K562 (cell line): ENCODE measurements around the gene POLG. TPM values are rescaled to one million over a fixed set of nuclear protein-coding genes. Genes with fewer than 3 reads are reported as not detected.

Experiments used
- BMI1 ChIP-seq: fragments of 150-350 bp; IDR thresholded peaks from 2 replicates; pipeline ENCODE4 v1.6.1; 2014; ENCODE audit warnings: low read length
- CEBPG ChIP-seq, 3 experiments: fragments of 200-800 bp in 1 of 3; sonication (Bioruptor generic) in 1 of 3; sonication (generic) in 1 of 3; formaldehyde crosslinking in 1 of 3; IDR thresholded peaks in 2 of 3; conservative IDR thresholded peaks in 1 of 3; 2 replicates each; pipeline versions ENCODE4 v1.6.1 to v1.8.0; 2016 to 2022; ENCODE audit warnings: missing compliant biosample characterization in 2 of 3, missing genetic modification characterization in 2 of 3, mild to moderate bottlenecking in 1 of 3, missing genetic modification reagents in 1 of 3
- CTBP1 ChIP-seq: fragments of 450-650 bp; IDR thresholded peaks from 2 replicates; pipeline ENCODE4 v1.6.1; 2016; ENCODE audit warnings: borderline replicate concordance
- ETV5 ChIP-seq: sonication (generic); formaldehyde crosslinking; IDR thresholded peaks from 2 replicates; pipeline ENCODE4 v1.4.0; 2020; ENCODE audit warnings: low read depth, mild to moderate bottlenecking, missing genetic modification reagents
- FIP1L1 ChIP-seq: fragments of 200-400 bp; formaldehyde crosslinking; IDR thresholded peaks from 2 replicates; pipeline ENCODE4 v1.6.1; 2018; ENCODE audit warnings: mild to moderate bottlenecking, low read depth, low read length; ENCODE audit not compliant: poor library complexity, severe bottlenecking
- HNRNPK ChIP-seq: fragments of 200-400 bp; formaldehyde crosslinking; IDR thresholded peaks from one replicate; pipeline ENCODE4 v1.6.1; 2018; ENCODE audit warnings: mild to moderate bottlenecking, low read depth, low read length; ENCODE audit not compliant: poor library complexity, severe bottlenecking
- HOXB6 ChIP-seq: fragments of 250-450 bp; sonication (Bioruptor Pico); IDR thresholded peaks from 2 replicates; pipeline ENCODE4 v1.5.1; 2022; ENCODE audit warnings: mild to moderate bottlenecking, borderline replicate concordance
- LCOR ChIP-seq: sonication (generic); formaldehyde crosslinking; IDR thresholded peaks from 2 replicates; pipeline ENCODE4 v1.8.0; 2022; ENCODE audit warnings: mild to moderate bottlenecking, missing genetic modification reagents
- MEIS2 ChIP-seq: fragments of 450-650 bp; IDR thresholded peaks from 2 replicates; pipeline ENCODE4 v1.6.1; 2014; ENCODE audit warnings: mild to moderate bottlenecking; ENCODE audit not compliant: partially characterized antibody
- POU5F1 ChIP-seq: fragments of 150-350 bp; IDR thresholded peaks from 2 replicates; pipeline ENCODE4 v1.6.1; 2014; ENCODE audit warnings: borderline replicate concordance, low read length, low read depth, mild to moderate bottlenecking; ENCODE audit not compliant: partially characterized antibody
- RAD21 ChIP-seq, 2 experiments: fragments of 250-450 bp in 1 of 2; fragments of 450-650 bp in 1 of 2; sonication (Bioruptor Pico) in 1 of 2; formaldehyde crosslinking in 1 of 2; IDR thresholded peaks in 1 of 2; conservative IDR thresholded peaks in 1 of 2; 2 replicates each; pipeline versions ENCODE4 v1.4.0 to v1.8.0; 2020 to 2022; ENCODE audit warnings: mild to moderate bottlenecking in 2 of 2, moderate library complexity in 1 of 2
- SAFB ChIP-seq: fragments of 200-400 bp; formaldehyde crosslinking; IDR thresholded peaks from 2 replicates; pipeline ENCODE4 v1.6.1; 2017; ENCODE audit warnings: low read depth, low read length, borderline replicate concordance
- SMARCB1 ChIP-seq: IDR thresholded peaks from 2 replicates; pipeline ENCODE4 v1.6.1; 2011; ENCODE audit warnings: improper control_type of control experiment, low read depth; ENCODE audit not compliant: insufficient read length
- SP2 ChIP-seq: IDR thresholded peaks from 2 replicates; pipeline ENCODE4 v1.6.1; 2011; ENCODE audit warnings: mild to moderate bottlenecking, low read depth, low read length, moderate library complexity; ENCODE audit not compliant: poor library complexity, severe bottlenecking; ENCODE audit errors: extremely low read depth
- TRIM28 ChIP-seq: fragments of 450-650 bp; IDR thresholded peaks from 2 replicates; pipeline ENCODE4 v1.6.1; 2017
- USF2 ChIP-seq: sonication (generic); formaldehyde crosslinking; IDR thresholded peaks from 2 replicates; pipeline ENCODE4 v1.5.0; 2020; ENCODE audit warnings: missing genetic modification reagents
- ZNF217 ChIP-seq: sonication (generic); formaldehyde crosslinking; IDR thresholded peaks from 2 replicates; pipeline ENCODE4 v1.8.0; 2022; ENCODE audit warnings: mild to moderate bottlenecking, missing genetic modification reagents
- polyA plus RNA-seq, 8 experiments: library from polyadenylated mRNA; depleted of rRNA in 4 of 8; stranded (reverse) in 5 of 8; unstranded in 3 of 8; fragments of >200 nt; fragmentation: Nextera tagmentation in 2 of 8; fragmentation: Illumina TruSeq in 1 of 8; extraction: Ambion mirVana in 2 of 8; extraction: Trizol in 1 of 8; gene quantifications; 2 replicates each; pipeline versions ENCODE4 v1.2.1 to v1.2.3, GENCODE V29; 2011 to 2014; ENCODE audit warnings: inconsistent platforms in 1 of 8, missing spikeins in 1 of 8
- total RNA-seq, 7 experiments: library from RNA; depleted of rRNA in 6 of 7; stranded (reverse); fragments of >200 nt in 6 of 7; fragmentation: Illumina TruSeq in 2 of 7; extraction: Trizol in 2 of 7; gene quantifications; 2 replicates each; pipeline versions ENCODE4 v1.2.1 to v1.2.3, GENCODE V29; 2011 to 2021; ENCODE audit warnings: low replicate concordance in 1 of 7
- TF ChIP-seq, protein P1 (sequence below): IDR thresholded peaks from 3 replicates; pipeline ENCODE4 v1.6.1; 2011; ENCODE audit warnings: borderline replicate concordance, mild to moderate bottlenecking; ENCODE audit not compliant: insufficient read length, insufficient read depth
- TF ChIP-seq, protein P2 (sequence below): fragments of 450-650 bp; formaldehyde crosslinking; IDR thresholded peaks from 2 replicates; pipeline ENCODE4 v1.4.0; 2020; ENCODE audit warnings: mild to moderate bottlenecking, moderate library complexity
- TF ChIP-seq, protein P3 (sequence below): fragments of 250-450 bp; sonication (Bioruptor Pico); IDR thresholded peaks from 2 replicates; pipeline ENCODE4 v1.5.0; 2021; ENCODE audit warnings: mild to moderate bottlenecking, moderate library complexity

POLG gene
- total and polyA plus RNA-seq, 9 of the 15 experiments (the other 6 are each of a cell fraction or from before 2014, with no cell fraction given) = 15.2 to 83.8 (median 38.6) TPM

GRCh38 chr15:89358755-89359439 lies 24.3 kb upstream of the POLG start (continued):
- TF ChIP-seq USF2 (no peak), SAFB (peak; percentile 74), HNRNPK (peak; percentile 43), MEIS2 (no peak), BMI1 (no peak), LCOR (CRISPR knock-in tag) (peak; percentile 66; the same call in 1 of the 2 replicates), ETV5 (CRISPR knock-in tag) (0 out of 2 replicates have a peak, but pooled peaks have one; percentile 73), HOXB6 (CRISPR knock-in tag) (no peak), SMARCB1 (no peak), CEBPG (CRISPR knock-in tag; IDR thresholded peaks at IDR 0.05) (no peak), CEBPG (tag; conservative IDR thresholded peaks at IDR 0.05 in 1 of 2, IDR thresholded peaks at IDR 0.05 in 1 of 2) (no peak), POU5F1 (no peak), RAD21 (CRISPR knock-in tag; conservative IDR thresholded peaks at IDR 0.05 in 1 of 2, IDR thresholded peaks at IDR 0.05 in 1 of 2) (peak; percentile 92 to 93), SP2 (no peak), CTBP1 (peak; percentile 61; the same call in 1 of the 2 replicates), ZNF217 (CRISPR knock-in tag) (no peak), TRIM28 (no peak), FIP1L1 (no peak)
- TF ChIP-seq, protein P1, sequence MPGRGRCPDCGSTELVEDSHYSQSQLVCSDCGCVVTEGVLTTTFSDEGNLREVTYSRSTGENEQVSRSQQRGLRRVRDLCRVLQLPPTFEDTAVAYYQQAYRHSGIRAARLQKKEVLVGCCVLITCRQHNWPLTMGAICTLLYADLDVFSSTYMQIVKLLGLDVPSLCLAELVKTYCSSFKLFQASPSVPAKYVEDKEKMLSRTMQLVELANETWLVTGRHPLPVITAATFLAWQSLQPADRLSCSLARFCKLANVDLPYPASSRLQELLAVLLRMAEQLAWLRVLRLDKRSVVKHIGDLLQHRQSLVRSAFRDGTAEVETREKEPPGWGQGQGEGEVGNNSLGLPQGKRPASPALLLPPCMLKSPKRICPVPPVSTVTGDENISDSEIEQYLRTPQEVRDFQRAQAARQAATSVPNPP = no peak
- TF ChIP-seq, protein P2, sequence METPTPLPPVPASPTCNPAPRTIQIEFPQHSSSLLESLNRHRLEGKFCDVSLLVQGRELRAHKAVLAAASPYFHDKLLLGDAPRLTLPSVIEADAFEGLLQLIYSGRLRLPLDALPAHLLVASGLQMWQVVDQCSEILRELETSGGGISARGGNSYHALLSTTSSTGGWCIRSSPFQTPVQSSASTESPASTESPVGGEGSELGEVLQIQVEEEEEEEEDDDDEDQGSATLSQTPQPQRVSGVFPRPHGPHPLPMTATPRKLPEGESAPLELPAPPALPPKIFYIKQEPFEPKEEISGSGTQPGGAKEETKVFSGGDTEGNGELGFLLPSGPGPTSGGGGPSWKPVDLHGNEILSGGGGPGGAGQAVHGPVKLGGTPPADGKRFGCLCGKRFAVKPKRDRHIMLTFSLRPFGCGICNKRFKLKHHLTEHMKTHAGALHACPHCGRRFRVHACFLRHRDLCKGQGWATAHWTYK (CRISPR knock-in tag) = peak; percentile 83; the same call in 1 of the 2 replicates
- TF ChIP-seq, protein P3, sequence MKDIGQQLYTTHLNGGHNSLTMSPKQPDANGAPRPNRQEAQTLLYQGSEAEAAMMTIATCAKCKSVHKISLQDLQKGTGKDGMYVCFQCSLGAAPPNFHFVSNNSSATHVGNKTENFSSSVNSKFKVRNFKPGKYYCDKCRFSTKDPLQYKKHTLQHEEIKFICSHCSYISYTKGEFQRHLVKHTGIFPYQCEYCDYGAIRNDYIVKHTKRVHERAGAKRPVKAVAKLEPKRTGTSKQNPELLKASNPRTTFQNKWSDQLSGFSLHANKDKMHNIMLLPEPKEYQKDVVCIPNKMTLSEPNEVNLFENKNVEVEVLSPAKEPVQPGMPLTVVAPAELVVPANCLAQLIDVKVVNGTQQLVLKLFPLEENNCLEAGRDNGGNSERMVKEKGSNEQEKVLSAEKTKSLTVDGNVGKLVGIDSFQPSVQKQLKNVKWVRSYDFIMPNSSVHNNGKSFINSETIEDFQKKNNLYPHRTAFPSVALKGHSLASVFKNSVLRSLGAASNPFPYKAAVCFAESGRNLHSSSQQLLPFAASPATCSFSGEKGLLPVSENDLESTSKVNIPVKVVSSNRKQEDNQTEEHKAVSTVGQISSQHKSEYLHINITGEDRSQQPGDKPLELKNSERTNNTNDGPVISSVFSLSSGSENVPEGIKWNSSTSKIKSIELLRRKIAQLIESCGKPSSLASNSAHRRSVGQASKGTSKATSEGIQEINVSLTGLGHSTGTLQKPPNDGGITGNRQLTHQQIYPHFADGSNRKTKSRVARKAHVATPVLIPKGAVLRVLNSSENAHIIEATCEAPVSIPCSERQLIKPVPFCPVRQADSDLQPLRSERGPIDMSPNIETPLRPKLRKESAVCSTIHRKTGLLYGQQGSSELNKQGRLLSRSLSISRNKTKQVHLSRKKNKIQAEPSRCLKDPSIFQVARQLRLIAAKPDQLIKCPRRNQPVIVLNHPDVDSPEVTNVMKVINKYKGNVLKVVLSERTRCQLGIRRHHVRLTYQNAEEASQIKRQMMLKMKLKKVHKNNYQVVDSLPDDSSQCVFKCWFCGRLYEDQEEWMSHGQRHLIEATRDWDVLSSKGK (CRISPR knock-in tag) = no peak
